Measurements from ENCODE around the gene DDX52.
"Not testable (repeated sequence)": the region's sequence is repeated elsewhere in the genome, so short reads cannot be mapped to it uniquely, and the experiment has no call there.

DDX52 gene

GRCh38 chr17:37643118-37643766 is at the start of gene DDX52:
TSS of gene DDX52 (minus strand) at chr17:37643446. CDS start at chr17:37643420, 26 bp downstream.
- TF ChIP-seq ZNF274 (IDR thresholded peaks at IDR 0.05; ENCODE audit: low read depth, low read length): no peak
- H3K4me3 ChIP-seq (ENCODE audit: low read length): peak within 1 kb of the TSS; percentile 94

- H3K4me3 ChIP-seq (ENCODE audit: low read length): no peak overlapping the region
- no peak for TF ChIP-seq ZNF274 (IDR thresholded peaks at IDR 0.05; ENCODE audit: low read depth, low read length)
These were observed 48.6 kb upstream of the DDX52 start for GRCh38 chr17:37691807-37692206.

GRCh38 chr17:37689317-37689716 is 46.1 kb upstream of the DDX52 start:
- H3K4me3 ChIP-seq (ENCODE audit: low read length): no peak overlapping the region
- no peak for TF ChIP-seq ZNF274 (IDR thresholded peaks at IDR 0.05; ENCODE audit: low read depth, low read length)

- no peak for TF ChIP-seq ZNF274 (IDR thresholded peaks at IDR 0.05; ENCODE audit: low read depth, low read length)
These were observed 40.3 kb upstream of the DDX52 start for GRCh38 chr17:37683454-37683984.

GRCh38 chr17:37682007-37682406 is 38.8 kb upstream of the DDX52 start:
- no peak for TF ChIP-seq ZNF274 (IDR thresholded peaks at IDR 0.05; ENCODE audit: low read depth, low read length)
- H3K4me3 ChIP-seq (ENCODE audit: low read length): no peak overlapping the region

More at GRCh38 chr17:37683454-37683984, 40.3 kb upstream of the DDX52 start:
- H3K4me3 ChIP-seq (ENCODE audit: low read length): no peak overlapping the region

GRCh38 chr17:37679995-37680394 is 36.7 kb upstream of the DDX52 start:
- H3K4me3 ChIP-seq (ENCODE audit: low read length): not testable (repeated sequence)

- TF ChIP-seq ZNF274 (IDR thresholded peaks at IDR 0.05; ENCODE audit: low read depth, low read length): no peak
- H3K4me3 ChIP-seq (ENCODE audit: low read length): no peak overlapping the region
These were observed 34.8 kb upstream of the DDX52 start for GRCh38 chr17:37678036-37678435.

- TF ChIP-seq ZNF274 (IDR thresholded peaks at IDR 0.05; ENCODE audit: low read depth, low read length): no peak
- no peak overlapping the region for H3K4me3 ChIP-seq (ENCODE audit: low read length)
These were observed 33.8 kb upstream of the DDX52 start for GRCh38 chr17:37677021-37677420.

- no peak overlapping the region for H3K4me3 ChIP-seq (ENCODE audit: low read length)
- TF ChIP-seq ZNF274 (IDR thresholded peaks at IDR 0.05; ENCODE audit: low read depth, low read length): no peak
These were observed 33.1 kb upstream of the DDX52 start for GRCh38 chr17:37676115-37676925.

GRCh38 chr17:37674511-37674910 is 31.3 kb upstream of the DDX52 start:
- TF ChIP-seq ZNF274 (IDR thresholded peaks at IDR 0.05; ENCODE audit: low read depth, low read length): no peak
- H3K4me3 ChIP-seq (ENCODE audit: low read length): no peak overlapping the region

GRCh38 chr17:37673386-37673785 is 30.1 kb upstream of the DDX52 start:
- TF ChIP-seq ZNF274 (IDR thresholded peaks at IDR 0.05; ENCODE audit: low read depth, low read length): no peak
- no peak overlapping the region for H3K4me3 ChIP-seq (ENCODE audit: low read length)

GRCh38 chr17:37672548-37673078 is 29.4 kb upstream of the DDX52 start:
- H3K4me3 ChIP-seq (ENCODE audit: low read length): no peak overlapping the region
- no peak for TF ChIP-seq ZNF274 (IDR thresholded peaks at IDR 0.05; ENCODE audit: low read depth, low read length)

GRCh38 chr17:37671824-37672547 is 28.7 kb upstream of the DDX52 start:
- H3K4me3 ChIP-seq (ENCODE audit: low read length): no peak overlapping the region
- no peak for TF ChIP-seq ZNF274 (IDR thresholded peaks at IDR 0.05; ENCODE audit: low read depth, low read length)
